Activated CD8-positive, alpha-beta memory T cell treated with anti-CD3 and anti-CD28 coated beads, Interleukin-2, amount 50 U/mL, for 1 hour (primary cell): Measurements from ENCODE around the gene MMP20.
"Not testable (repeated sequence)": the region's sequence is repeated elsewhere in the genome, so short reads cannot be mapped to it uniquely, and the experiment has no call there.

Experiments
- DNase-seq: peaks from one replicate; pipeline ENCODE4 v3.0.0-alpha.2; 2020; ENCODE audit errors: extremely low read depth

Gene MMP20, protein sequence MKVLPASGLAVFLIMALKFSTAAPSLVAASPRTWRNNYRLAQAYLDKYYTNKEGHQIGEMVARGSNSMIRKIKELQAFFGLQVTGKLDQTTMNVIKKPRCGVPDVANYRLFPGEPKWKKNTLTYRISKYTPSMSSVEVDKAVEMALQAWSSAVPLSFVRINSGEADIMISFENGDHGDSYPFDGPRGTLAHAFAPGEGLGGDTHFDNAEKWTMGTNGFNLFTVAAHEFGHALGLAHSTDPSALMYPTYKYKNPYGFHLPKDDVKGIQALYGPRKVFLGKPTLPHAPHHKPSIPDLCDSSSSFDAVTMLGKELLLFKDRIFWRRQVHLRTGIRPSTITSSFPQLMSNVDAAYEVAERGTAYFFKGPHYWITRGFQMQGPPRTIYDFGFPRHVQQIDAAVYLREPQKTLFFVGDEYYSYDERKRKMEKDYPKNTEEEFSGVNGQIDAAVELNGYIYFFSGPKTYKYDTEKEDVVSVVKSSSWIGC

DNA sequence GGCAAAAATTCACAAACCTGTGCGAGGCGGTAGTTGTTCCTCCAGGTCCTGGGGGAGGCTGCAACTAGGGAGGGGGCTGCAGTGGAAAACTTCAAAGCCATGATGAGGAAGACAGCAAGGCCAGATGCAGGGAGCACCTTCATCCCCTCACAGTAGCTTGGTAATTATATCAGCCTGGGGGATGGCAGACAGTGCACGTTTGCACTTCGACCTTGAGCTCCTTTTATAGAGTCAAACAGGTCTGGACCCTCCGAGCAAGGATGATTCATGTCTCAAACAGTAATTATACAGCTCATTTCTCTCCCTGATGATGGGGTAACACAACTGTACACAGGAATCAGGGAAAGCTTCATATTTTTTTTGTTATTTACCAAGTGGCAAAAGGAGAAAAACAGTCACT, at the start of gene MMP20:
Gene MMP20 (minus strand): TSS at position 156 of the 400 bp plus-strand sequence. CDS start 13 bp downstream, at position 143.
- no peak for DNase-seq

DNA sequence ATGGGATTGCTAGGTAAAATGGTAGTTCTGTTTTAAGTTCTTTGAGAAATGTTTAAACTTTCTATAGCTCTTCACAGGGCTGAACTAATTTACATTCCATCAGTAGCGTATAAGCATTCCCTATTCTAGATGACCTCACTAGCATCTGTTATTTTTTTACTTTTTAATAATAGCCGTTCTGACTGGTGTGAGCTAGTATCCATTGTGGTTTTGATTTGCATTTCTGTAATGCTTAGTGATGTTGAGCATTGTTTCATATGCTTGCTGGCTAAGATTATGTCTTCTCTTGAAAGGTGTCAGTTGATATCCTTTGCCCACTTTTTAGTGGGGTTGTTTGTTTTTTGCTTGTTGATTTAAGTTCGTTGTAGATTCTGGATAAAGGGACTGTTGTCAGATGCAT, 44.5 kb upstream of the MMP20 start:
- DNase-seq = no peak

DNA sequence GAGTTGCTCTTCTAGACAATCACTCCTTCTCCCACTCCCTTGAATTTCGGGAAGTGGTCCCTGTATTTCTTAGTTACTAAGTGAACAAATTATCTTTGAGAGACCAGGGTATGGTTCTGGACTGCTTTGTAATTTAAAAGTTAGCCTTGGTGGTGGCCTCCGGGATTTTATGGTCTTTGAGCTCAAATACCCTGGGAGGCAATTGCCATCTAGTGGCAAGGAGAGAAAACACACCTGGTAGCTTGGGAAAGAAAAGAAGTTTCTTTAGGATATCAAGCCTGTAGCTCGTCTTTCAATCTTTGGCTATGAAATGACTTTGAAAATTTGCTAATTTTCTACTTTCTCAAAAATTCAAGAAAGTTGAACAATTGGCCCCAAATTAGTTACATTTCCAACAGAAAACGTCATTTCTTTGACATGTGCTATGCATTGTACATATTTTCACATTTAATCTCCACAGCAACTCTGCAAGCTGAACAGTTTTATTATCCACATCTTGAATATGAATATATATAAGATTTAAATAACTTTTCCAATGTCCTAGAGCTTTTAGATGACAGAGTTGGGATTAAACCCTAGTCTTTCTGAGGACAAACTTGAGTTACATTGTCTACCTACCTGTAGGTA, 41.3 kb upstream of the MMP20 start:
- no peak for DNase-seq

DNA sequence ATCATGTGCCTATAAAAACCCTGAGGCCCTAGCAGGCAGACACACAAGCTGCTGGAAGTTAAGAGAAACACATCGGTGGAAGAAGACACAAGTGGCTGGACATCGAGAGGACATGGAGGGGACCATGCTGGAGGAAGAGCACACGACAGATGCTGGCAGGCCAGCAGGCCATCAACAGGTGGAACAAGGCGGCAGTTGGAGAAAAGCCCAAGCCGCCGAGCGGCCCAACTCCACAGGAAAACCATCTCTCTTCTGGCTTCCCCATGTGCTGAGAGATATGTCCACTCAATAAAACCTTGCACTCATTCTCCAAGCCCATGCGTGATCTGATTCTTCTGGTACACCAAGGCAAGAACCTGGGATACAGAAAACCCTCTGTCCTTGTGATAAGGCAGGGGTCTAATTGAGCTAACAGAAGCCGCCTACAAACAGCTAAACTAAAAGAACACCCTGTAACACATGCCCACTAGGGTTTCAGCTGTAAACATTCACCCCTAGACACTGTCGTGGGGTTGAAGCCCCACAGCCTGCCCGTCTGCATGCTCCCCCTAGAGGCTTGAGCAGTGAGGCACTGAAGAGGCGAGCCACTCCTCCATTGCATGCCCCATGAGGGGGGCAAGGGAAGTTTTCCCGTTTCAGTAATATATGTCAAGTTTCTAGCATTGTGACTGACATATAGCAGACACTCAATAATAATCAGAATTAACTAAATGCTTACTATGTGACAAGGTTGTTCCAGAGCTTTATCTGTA, 39.0 kb upstream of the MMP20 start:
- no peak for DNase-seq

DNA sequence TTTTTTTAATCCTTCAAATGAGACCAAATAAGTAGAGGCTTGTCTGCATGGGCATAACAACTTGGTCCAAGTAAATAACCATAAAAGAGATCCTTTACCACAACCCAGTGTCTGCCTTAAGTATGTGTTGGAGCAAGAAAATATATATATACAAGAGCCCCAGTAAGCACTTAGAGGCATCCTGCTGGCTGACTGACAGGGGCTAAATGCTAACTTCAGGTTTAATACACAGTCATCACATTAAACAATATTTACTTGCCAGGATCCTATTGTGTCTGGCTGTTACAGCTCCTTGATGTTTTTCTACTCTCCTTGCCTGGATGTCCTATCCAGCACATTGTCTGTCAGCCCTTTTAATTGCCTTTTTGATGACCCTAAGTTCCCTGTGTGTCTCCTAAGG, 37.5 kb upstream of the MMP20 start:
- no peak for DNase-seq

DNA sequence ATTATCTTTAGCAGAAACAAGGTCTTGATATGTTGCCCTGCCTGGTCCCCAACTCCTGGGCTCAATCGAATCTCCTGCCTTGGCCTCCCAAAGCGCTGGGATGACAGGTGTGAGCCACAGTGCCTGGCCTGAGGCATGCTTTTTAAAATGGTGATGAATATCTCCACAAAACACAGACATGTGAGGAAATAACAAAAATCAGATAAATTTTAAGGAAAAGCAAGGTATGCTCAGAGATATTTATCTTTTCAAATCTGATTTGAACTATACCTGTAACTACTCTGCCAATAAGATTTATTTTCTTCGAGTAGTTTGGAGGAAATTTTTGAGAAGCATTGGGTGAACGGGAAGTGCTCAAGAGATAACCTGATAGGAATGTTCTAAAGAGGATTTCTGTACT, 35.9 kb upstream of the MMP20 start:
- DNase-seq = no peak

DNA sequence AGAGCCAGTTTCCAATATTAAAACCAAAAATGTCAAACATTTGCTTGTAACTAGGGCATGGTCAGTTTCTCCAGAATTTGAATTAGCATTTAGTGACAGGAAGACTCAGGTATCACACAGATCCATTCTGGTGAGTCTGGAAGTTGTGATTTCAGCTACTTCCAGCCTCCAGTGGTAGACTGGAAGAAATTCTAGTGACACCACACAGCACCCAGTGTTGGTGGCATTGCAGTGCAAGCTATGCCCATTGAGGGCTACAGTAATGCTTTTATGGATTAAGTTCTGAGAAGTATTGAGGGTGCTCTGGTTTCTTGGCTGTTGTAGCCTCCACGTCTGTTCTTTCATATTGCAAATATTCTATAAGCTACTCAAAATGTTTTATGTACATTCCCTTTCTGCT, 31.4 kb upstream of the MMP20 start:
- no peak for DNase-seq

DNA sequence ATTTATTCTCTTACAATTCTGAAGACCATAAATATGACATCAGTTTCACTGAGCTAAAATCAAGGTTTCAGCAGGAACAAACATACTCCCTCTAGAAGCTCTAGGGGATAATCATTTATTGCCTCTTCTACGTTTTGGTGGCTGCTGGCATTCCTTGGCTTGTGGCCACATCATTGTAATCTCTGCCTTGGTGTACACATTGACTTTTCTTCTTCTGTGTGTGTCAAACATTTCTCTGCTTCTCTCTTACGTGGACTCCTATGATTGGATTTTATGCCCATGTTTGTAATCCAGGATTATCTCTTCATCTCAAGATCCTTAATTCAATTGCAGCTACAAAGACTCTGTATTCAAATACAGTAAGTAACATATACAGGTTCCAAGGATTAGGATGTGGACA, 30.4 kb upstream of the MMP20 start:
- DNase-seq = no peak

DNA sequence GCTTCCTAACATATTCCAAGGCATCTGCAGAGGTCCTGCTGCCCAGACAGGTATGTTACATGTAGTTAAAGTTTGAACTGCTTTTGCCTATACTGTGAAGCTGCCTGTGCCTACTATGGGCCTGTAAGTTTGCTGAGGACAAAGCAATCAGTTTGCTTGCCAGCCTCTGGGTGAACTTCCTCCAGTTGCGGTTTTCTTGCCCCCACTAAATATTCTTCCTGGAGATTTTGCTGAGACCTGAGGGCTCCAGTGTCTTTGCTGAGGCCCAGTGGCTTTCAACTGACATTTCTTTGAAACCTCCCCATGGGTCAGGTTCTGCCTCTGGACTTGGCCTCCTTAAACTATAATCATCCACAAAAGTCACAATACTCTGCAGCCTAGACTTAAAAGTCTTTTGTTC, 29.6 kb upstream of the MMP20 start:
- DNase-seq = no peak

DNA sequence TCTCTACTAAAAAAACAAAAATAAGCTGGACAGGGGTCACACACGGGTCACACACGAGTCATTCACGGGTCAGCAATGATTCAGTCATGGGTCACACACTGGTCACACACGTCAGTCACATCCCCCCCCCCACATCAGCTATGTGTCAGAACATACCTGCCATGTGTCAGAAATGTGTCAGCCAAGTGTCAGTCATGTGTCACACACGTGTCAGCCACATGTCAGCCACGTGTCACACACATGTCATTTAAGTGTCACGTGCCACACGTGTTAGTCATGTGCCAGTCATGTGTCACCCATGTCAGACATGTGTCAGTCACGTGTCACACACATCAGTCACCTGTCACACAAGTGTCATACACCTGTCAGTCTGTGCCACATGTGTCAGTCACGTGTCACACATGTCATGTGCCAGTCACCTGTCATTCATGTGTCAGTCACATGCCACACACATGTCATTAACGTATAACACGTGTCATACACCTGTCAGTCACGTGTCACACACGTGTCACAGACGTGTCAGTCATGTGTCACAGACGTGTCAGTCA, 28.7 kb upstream of the MMP20 start:
- no peak for DNase-seq

DNA sequence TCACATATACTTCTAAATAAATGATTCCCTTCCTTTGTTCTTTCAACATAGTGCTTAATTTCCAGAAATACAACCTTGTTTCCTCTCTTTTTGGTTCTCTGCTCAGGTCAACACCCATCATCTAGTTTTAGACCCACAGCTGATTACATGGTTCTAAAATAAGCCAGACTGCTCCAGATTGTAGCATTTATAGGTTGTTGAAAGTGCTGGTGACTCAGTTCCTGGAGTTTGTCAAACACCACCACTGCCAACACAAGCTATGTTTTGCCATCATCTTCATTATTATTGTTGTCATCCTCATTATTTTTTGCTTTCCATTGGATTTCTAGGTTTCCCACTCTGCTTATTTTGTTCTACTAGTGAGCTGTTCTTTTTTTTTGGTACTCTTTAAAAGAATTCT, 22.3 kb upstream of the MMP20 start:
- no peak for DNase-seq

DNA sequence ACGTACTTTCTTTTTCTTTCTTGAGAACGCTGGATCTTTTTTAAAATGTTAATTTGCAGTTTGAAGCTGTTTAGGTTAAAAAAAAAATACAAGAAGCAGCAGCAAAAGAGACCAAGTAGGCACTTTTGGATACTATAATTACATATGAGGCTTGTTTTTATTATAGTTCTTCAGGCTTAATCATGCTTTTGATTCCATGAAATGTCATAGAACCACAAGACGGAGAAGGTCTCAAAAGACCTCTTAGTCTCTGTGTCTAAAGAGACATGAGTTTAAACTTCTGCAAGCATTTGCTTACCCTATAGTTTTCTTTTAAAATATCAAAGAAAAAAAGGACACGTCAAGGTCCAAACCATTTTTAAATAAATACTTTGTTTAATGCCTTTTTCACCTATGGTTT, 18.8 kb upstream of the MMP20 start:
- no peak for DNase-seq

DNA sequence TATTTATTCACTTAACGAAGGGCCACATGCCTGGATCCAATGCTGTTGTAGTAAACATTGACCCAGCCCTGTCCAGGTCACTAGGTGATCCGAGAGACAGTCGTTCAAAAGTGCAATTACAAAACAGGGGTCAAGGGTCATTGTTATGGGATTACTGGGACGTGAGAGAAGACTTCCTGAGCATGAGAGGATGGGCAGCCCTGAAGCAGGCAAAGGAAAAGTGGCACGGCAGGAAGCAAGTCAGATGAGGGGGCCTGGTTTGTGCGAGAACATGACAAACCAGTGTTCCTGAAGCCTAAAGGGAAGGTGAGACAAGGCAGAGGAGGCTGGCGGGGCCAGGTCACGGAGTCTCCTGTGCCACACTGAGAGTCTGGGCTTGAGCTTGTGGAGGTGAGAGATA, 15.8 kb upstream of the MMP20 start:
- no peak for DNase-seq

DNA sequence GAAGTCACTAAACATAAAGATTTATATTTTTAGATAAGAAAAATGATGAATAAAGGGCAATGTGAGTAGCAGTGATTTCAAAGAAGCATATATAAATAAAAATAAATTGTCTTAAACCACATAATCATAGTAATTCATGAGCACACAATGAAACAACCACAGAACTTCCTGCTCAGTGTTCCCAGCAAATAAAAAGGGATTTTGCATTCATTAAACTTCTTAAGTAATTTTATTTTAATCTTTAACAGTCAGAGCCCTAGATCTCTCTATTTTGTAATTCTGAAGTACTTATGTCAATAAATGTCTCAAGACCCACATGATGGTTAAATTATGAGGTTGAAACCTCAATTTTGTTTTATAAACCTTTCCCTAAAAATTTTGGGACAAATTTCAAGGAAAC, 14.5 kb upstream of the MMP20 start:
- no peak for DNase-seq

DNA sequence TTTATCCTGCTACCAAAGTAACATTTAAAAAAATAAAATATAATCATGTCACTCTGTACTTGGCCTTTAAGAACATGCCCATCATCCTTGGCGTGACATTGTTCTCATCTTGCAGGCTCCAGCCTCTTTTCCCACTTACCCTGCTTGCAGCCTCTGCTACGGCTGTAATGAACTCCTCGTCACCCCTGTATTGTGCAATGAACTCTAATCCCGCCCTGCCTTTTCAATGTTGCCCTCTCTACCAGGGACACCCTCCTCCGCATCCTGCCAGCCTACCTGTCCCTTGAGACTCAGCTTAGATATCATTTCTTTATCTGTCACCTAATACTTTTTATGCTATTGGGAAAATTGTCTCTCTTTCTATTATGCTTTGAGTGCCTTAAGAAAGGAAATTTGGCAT, 12.6 kb upstream of the MMP20 start:
- no peak for DNase-seq

DNA sequence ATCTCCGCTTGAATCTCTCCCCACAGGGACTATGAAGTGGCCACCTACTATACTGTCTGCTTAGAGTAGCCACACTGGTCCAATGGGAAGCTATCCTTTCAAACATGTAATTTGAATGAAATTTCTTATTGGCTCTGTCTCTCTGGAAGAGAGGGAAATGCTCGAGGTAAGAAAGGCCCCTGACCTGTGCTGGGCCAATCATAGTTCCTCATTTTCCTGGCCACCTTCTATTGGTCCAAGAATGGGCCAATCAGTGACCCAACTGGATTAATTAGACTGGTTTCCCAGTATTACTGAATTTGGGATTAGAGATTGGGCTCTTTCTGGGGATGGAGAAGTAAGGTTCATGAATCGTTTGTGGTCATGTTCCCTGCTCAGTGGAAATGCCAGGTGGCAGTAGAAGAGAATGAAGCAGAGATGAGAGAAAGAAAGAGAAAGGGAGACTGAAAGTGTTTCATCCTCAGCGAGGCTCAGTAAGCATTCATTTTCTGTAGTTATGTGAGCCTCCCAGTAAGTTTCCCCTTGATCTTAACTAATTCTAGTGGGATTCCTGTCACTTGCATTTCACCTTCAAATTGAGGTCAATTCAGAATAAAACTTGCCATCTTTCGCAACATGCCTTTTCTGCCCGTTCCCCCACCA, 8.4 kb upstream of the MMP20 start:
- no peak for DNase-seq

DNA sequence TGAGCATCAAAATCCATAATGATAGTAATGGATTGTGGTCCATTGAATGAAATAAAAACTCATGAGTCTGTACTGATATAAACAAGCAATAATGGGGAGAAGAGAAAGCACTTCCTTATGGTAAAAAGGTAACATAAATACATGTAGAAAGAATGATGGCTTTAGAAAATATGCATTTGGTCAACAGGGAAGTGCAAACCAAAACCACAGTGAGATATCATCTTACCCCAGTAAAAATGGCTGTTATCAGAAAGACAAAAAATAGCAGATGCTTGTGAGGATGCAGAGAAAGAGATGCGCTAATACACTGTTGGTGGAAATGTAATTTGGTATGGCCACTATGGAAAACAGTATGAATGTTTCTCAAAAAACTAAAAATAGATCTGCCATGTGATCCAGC, 6.9 kb upstream of the MMP20 start:
- DNase-seq = no peak

DNA sequence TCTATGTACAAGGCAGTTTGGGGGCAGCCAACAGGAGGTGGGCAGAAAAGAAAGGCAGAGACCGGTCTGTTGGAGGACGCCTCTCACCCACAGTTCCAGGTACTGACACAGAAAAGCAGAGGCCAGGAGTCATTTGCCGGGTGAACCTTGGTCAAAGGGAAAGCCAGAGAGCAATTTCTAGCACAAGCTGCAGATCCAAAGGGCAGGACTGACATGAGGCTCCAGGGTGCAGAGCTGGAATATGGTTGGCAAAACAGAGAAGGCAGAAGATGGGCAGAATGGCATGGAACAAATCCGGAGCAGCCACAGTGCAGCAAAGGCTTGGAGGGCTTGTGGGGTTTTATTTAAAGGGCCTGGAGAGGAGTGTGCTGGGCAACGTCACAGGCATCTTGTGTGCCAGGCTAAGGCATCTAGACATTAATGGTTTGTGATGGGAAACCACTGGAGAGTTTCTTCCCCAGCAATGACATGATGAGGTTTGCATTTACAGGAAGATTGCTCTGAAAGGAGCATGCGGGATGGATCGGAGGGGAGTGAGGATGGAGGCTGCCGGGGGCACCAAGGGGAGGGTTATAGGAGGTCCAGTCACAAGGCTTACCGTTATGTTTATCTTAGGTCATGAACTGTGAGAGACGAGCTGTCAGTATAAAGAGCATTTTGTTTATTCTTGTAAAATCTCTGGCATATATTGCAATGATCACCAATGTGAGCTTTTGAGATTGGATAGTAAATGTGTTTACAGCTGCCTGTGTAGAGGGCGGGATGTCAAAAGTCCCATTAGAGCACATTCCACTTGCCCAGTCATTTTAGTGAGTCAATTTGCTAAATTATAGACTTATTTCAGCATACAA, 5.7 kb upstream of the MMP20 start:
- no peak for DNase-seq

DNA sequence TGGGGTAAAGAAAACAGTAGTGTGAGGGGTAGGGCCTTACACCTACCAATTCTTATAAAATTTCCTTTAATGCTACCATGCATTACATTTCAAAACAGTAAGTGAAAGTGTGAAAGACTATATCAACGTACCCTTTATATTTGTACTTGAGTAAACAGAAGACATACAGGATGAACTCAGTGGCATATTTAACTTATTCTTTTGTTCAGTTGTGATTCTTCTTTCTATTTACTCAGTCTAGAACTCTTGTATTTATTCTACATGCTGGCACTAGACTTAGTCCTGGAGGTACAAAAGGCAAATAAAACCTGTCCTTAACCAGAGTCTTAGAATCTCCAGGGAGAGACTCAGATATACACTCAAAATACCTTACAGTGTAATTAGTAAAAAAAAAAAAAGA, 4.8 kb upstream of the MMP20 start:
- DNase-seq = not testable (repeated sequence)

DNA sequence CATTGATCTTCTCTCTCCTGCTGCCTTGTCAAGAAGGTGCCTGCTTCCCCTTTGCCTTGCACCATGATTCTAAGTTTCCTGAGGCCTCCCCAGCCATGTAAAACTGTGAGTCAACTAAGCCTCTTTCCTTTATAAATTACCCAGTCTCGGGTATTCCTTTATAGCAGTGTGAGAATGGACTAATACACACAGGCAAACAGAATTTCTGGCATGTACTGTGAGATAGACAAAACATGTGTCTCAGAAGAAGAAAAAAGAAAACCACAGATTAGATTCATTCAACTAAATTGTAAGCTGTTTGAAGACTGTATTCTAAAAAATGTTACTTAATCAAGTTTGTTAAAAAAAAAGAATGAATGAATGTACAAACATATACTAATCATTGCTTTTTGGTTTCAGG, 1.5 kb upstream of the MMP20 start:
- no peak for DNase-seq

DNA sequence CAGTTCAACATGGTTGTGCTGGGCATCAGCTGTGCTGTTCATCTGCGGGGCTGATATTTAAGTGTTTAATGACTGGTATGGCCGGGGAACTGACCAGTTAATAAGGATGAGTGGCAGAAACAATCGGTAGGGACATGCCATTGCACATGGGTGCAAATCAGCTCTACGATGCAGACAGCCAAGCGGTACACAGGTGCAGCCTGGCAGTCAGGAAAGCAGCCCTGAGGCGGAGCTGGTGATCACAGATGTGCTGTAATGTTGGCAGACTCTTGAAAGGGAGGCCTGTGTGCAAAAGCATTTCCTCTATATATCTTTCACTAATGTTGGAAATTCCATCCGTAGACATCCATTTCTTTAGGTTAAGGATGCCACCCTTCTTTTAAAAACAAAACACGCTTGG, 1.1 kb downstream of the MMP20 start:
- DNase-seq = no peak
